Natural killer cell (primary cell): Measurements from ENCODE around the gene C4orf51. TPM values are rescaled to one million over a fixed set of nuclear protein-coding genes. Genes with fewer than 3 reads are reported as not detected.

Source experiments
- ATAC-seq, 3 donors: fragments of 150-1000 bp in 2 of 3; fragments of 200-7000 bp in 1 of 3; cut with Tn5 transposase; 1 replicate in 1 of 3; 2 replicates in 2 of 3; pipeline ENCODE4 v1.10.0; 2021; ENCODE audit warnings: mild to moderate bottlenecking in 2 of 3, moderate library complexity in 2 of 3
- DNase-seq, 2 donors: peaks; one replicate each; pipeline versions ENCODE4 v3.0.0 to v3.0.0-alpha.2; 2013 to 2021; ENCODE audit warnings: mixed read lengths in 1 of 2
- H3K27ac ChIP-seq: one replicate; pipeline ENCODE4 v1.5.1; 2013; ENCODE audit warnings: mild to moderate bottlenecking, low read length
- H3K27me3 ChIP-seq: one replicate; pipeline ENCODE4 v1.6.1; 2013; ENCODE audit warnings: low read length; ENCODE audit not compliant: control insufficient read depth, insufficient read depth
- H3K36me3 ChIP-seq: one replicate; pipeline ENCODE4 v1.6.1; 2013; ENCODE audit warnings: low read length; ENCODE audit not compliant: control insufficient read depth, insufficient read depth
- H3K4me1 ChIP-seq: one replicate; pipeline ENCODE4 v1.6.1; 2013; ENCODE audit warnings: low read length; ENCODE audit not compliant: control insufficient read depth, insufficient read depth
- H3K4me3 ChIP-seq: one replicate; pipeline ENCODE4 v1.5.1; 2013; ENCODE audit warnings: low read length
- H3K9me3 ChIP-seq: one replicate; pipeline ENCODE4 v1.6.1; 2013; ENCODE audit warnings: low read length; ENCODE audit not compliant: control insufficient read depth, insufficient read depth
- H3K27ac Mint-ChIP-seq, 2 donors: one replicate each; pipeline ENCODE4 v1.8.0; 2022; ENCODE audit warnings: mild to moderate bottlenecking in 2 of 2, mixed read lengths in 2 of 2, moderate library complexity in 1 of 2
- H3K27me3 Mint-ChIP-seq, 2 donors: one replicate each; pipeline ENCODE4 v1.8.0; 2022; ENCODE audit warnings: low read depth in 2 of 2, mixed read lengths in 2 of 2
- H3K36me3 Mint-ChIP-seq: one replicate; pipeline ENCODE4 v1.8.0; 2022; ENCODE audit warnings: mixed read lengths
- H3K4me1 Mint-ChIP-seq, 2 donors: one replicate each; pipeline ENCODE4 v1.8.0; 2022; ENCODE audit warnings: mixed read lengths in 2 of 2
- H3K4me3 Mint-ChIP-seq: one replicate; pipeline ENCODE4 v1.8.0; 2022; ENCODE audit warnings: mild to moderate bottlenecking, moderate library complexity, mixed read lengths
- H3K9me3 Mint-ChIP-seq, 2 donors: one replicate each; pipeline ENCODE4 v1.8.0; 2022; ENCODE audit warnings: mixed read lengths in 2 of 2
- CTCF ChIP-seq: fragments of 200-600 bp; IDR thresholded peaks from one replicate; pipeline ENCODE4 v1.8.0; 2022; ENCODE audit warnings: antibody characterized with exemption
- WGBS: methylation state at CpG from one replicate; pipeline ENCODE4 v1.1.7; 2013; ENCODE audit warnings: missing lambda C conversion rate; ENCODE audit not compliant: insufficient coverage; 5-methylcytosine and 5-hydroxymethylcytosine counted together
- intact Hi-C: fragments of 100-400 bp; cut with micrococcal nuclease; formaldehyde crosslinking; loops from one replicate; pipeline ENCODE4 v1.14.2; 2022
- total RNA-seq, 4 donors: library from RNA; stranded (reverse); fragments of 120-200 nt in 1 of 4; gene quantifications; one replicate each; pipeline versions ENCODE4 v1.2.3 to v1.2.4, GENCODE V29; 2013 to 2022

C4orf51 gene
- total RNA-seq, 3 donors from 2014 or later (not counting 1 experiment from before 2014, with no cell fraction given): not detected

- H3K27ac ChIP-seq: no peak overlapping the region
- ATAC-seq (no peak), DNase-seq (no peak)
- Mint-ChIP-seq H3K9me3 (no peaks in the 10 kb centered on the region), H3K36me3 (no peaks in the 10 kb centered on the region), H3K27ac (no peak overlapping the region), H3K4me3 (no peak overlapping the region), H3K27me3 (peaks cover 5 to 36% of the 10 kb centered on the region in 2 donors), H3K4me1 (no peaks in the 10 kb centered on the region)
- TF ChIP-seq CTCF: no peak
- H3K36me3 ChIP-seq: no peaks in the 10 kb centered on the region
- H3K4me1 ChIP-seq: no peaks in the 10 kb centered on the region
- H3K4me3 ChIP-seq: no peak overlapping the region
- no peaks in the 10 kb centered on the region for H3K9me3 ChIP-seq
- intact Hi-C loops: no loop called here
- no peaks in the 10 kb centered on the region for H3K27me3 ChIP-seq
- WGBS: 88% methylated on average over 1 of the region's 1 CpG
These were observed 426 bp upstream of the C4orf51 start for GRCh38 chr4:145679520-145679919.

GRCh38 chr4:145680902-145681301 is 956 bp downstream of the C4orf51 start:
- WGBS: 77% methylated on average over 1 of the region's 1 CpG

GRCh38 chr4:145681518-145681917 is 1.6 kb downstream of the C4orf51 start:
- Histone ChIP-seq H3K27me3 (no peaks in the 10 kb centered on the region), H3K9me3 (no peaks in the 10 kb centered on the region), H3K4me1 (no peaks in the 10 kb centered on the region), H3K4me3 (no peak overlapping the region), H3K36me3 (no peaks in the 10 kb centered on the region), H3K27ac (no peak overlapping the region)
- Mint-ChIP-seq H3K9me3 (no peaks in the 10 kb centered on the region), H3K27ac (no peak overlapping the region), H3K4me3 (no peak overlapping the region), H3K27me3 (peaks cover 8 to 36% of the 10 kb centered on the region in 2 donors), H3K36me3 (no peaks in the 10 kb centered on the region), H3K4me1 (no peaks in the 10 kb centered on the region)
- ATAC-seq (no peak), DNase-seq (no peak)
- intact Hi-C loops: no loop called here
- no peak for TF ChIP-seq CTCF

More at GRCh38 chr4:145680902-145681301, 956 bp downstream of the C4orf51 start:
- Mint-ChIP-seq H3K4me3 (no peak overlapping the region), H3K36me3 (no peaks in the 10 kb centered on the region), H3K9me3 (no peaks in the 10 kb centered on the region), H3K4me1 (no peaks in the 10 kb centered on the region), H3K27me3 (peaks cover 8 to 36% of the 10 kb centered on the region in 2 donors), H3K27ac (no peak overlapping the region)
- no peaks in the 10 kb centered on the region for H3K9me3 ChIP-seq
- no peak for DNase-seq
- H3K27ac ChIP-seq: no peak overlapping the region
- H3K36me3 ChIP-seq: no peaks in the 10 kb centered on the region
- no peaks in the 10 kb centered on the region for H3K4me1 ChIP-seq
- no peaks in the 10 kb centered on the region for H3K27me3 ChIP-seq
- intact Hi-C loops: no loop called here
- TF ChIP-seq CTCF: no peak
- ATAC-seq: no peak
- no peak overlapping the region for H3K4me3 ChIP-seq

GRCh38 chr4:145681956-145682355 is 2.0 kb downstream of the C4orf51 start:
- no peaks in the 10 kb centered on the region for H3K4me1 ChIP-seq
- Mint-ChIP-seq H3K4me3 (no peak overlapping the region), H3K36me3 (no peaks in the 10 kb centered on the region), H3K27me3 (peaks cover 8 to 36% of the 10 kb centered on the region in 2 donors), H3K4me1 (no peaks in the 10 kb centered on the region), H3K9me3 (no peaks in the 10 kb centered on the region), H3K27ac (no peak overlapping the region)
- no peak overlapping the region for H3K4me3 ChIP-seq
- H3K27ac ChIP-seq: no peak overlapping the region
- H3K27me3 ChIP-seq: no peaks in the 10 kb centered on the region
- no peak for TF ChIP-seq CTCF
- WGBS: 100% methylated on average over 1 of the region's 1 CpG
- ATAC-seq (no peak), DNase-seq (no peak)
- intact Hi-C loops: no loop called here
- H3K9me3 ChIP-seq: no peaks in the 10 kb centered on the region
- no peaks in the 10 kb centered on the region for H3K36me3 ChIP-seq
